Lung (tissue), 10 donors: ENCODE measurements around the gene SMIM34. TPM values are rescaled to one million over a fixed set of nuclear protein-coding genes. Genes with fewer than 3 reads are reported as not detected.
"Not testable (repeated sequence)": the region's sequence is repeated elsewhere in the genome, so short reads cannot be mapped to it uniquely, and the experiment has no call there.

Experiments
- ATAC-seq: fragments of 200-7000 bp; cut with Tn5 transposase; one replicate; pipeline ENCODE4 v1.9.1; 2020; ENCODE audit warnings: moderate number of reproducible peaks; ENCODE audit not compliant: insufficient read depth, low FRiP score
- DNase-seq, 3 donors: peaks; one replicate each; pipeline ENCODE4 v3.0.0-alpha.2; 2013 to 2017
- H3K27ac ChIP-seq, 2 donors: one replicate each; pipeline ENCODE4 v1.5.1; 2013; ENCODE audit warnings: mild to moderate bottlenecking in 2 of 2, moderate library complexity in 2 of 2, control low read depth in 1 of 2, inconsistent platforms in 1 of 2, low read depth in 1 of 2, low read length in 1 of 2
- H3K27me3 ChIP-seq, 3 donors: one replicate each; pipeline ENCODE4 v1.5.1; 2013; ENCODE audit warnings: low read length in 2 of 3; ENCODE audit not compliant: control insufficient read depth in 3 of 3, insufficient read depth in 3 of 3
- H3K36me3 ChIP-seq, 4 donors: one replicate each; pipeline ENCODE4 v1.5.1; 2013; ENCODE audit warnings: low read length in 4 of 4, mild to moderate bottlenecking in 1 of 4, moderate library complexity in 1 of 4; ENCODE audit not compliant: control insufficient read depth in 4 of 4, insufficient read depth in 4 of 4
- H3K4me1 ChIP-seq, 5 donors: one replicate each; pipeline ENCODE4 v1.5.1; 2013; ENCODE audit warnings: low read length in 5 of 5, mild to moderate bottlenecking in 2 of 5, moderate library complexity in 1 of 5; ENCODE audit not compliant: control insufficient read depth in 5 of 5, insufficient read depth in 5 of 5
- H3K4me3 ChIP-seq: one replicate; pipeline ENCODE4 v1.5.1; 2013; ENCODE audit warnings: mild to moderate bottlenecking, control low read depth, moderate library complexity
- H3K9ac ChIP-seq, 2 donors: one replicate each; pipeline ENCODE4 v1.5.1; 2013; ENCODE audit warnings: low read length in 2 of 2, control low read depth in 1 of 2; ENCODE audit not compliant: insufficient read depth in 1 of 2
- H3K9me3 ChIP-seq, 4 donors: one replicate each; pipeline ENCODE4 v1.5.1; 2013; ENCODE audit warnings: low read length in 3 of 4, mild to moderate bottlenecking in 1 of 4, moderate library complexity in 1 of 4; ENCODE audit not compliant: control insufficient read depth in 4 of 4, insufficient read depth in 3 of 4
- WGBS, 2 donors: extraction: QIAGEN DNeasy Blood & Tissue Kit; methylation state at CpG; one replicate each; pipeline ENCODE4 v1.1.7; 2013; 5-methylcytosine and 5-hydroxymethylcytosine counted together
- polyA plus RNA-seq, 2 donors: library from polyadenylated mRNA; stranded (reverse); fragments of 200-250 nt; gene quantifications; one replicate each; pipeline ENCODE4 v1.2.1, GENCODE V29; 2013
- total RNA-seq, 2 donors: library from RNA; depleted of rRNA in 1 of 2; stranded (reverse); fragments of >200 nt in 1 of 2; gene quantifications; one replicate each; pipeline ENCODE4 v1.2.1, GENCODE V29; 2014 to 2021
- donor health status: Bipolar disorder and iron deficiency.
- donor health status: healthy.
- donor health status: DM: yes; HTN: yes; CAD: no.

SMIM34 gene
- total and polyA plus RNA-seq, 4 donors = 0.49 to 1.3 (median 0.53) TPM

GRCh38 chr21:34429710-34430109 lies 6.0 kb upstream of the SMIM34 start:
- DNase-seq, H3K9me3 ChIP-seq, ATAC-seq, H3K9ac ChIP-seq, H3K27me3 ChIP-seq, H3K4me1 ChIP-seq, H3K27ac ChIP-seq, H3K4me3 ChIP-seq, H3K36me3 ChIP-seq: not testable (repeated sequence)
- no CpG with 5 or more reads among the region's 5 CpGs for WGBS, 2 donors

DNA sequence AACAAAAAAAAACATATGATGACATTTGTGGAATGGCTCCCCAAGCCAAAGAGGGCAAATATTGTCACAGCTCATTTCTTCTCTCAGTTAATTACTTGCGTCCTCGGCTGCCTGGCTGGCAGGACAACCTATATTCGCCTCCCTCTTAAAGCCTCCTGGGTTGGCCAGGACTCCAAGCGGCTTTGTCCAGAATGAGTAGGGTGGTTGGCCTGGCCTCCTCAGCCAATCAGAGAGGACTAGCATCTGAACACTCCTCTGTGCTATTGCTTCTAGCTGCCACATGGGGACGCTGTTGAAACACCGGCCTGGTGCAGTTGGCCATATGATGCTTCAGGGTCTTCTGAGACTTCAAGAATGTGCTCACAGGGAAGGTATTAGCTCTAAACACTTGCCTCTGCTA lies 4.7 kb upstream of the SMIM34 start:
- whole genome bisulfite sequencing, 2 donors = no CpG with 5 or more reads among the region's 6 CpGs
- not testable (repeated sequence) for H3K36me3 ChIP-seq, H3K27ac ChIP-seq, H3K9ac ChIP-seq, H3K4me3 ChIP-seq, H3K4me1 ChIP-seq, ATAC-seq, H3K9me3 ChIP-seq, DNase-seq, H3K27me3 ChIP-seq

DNA sequence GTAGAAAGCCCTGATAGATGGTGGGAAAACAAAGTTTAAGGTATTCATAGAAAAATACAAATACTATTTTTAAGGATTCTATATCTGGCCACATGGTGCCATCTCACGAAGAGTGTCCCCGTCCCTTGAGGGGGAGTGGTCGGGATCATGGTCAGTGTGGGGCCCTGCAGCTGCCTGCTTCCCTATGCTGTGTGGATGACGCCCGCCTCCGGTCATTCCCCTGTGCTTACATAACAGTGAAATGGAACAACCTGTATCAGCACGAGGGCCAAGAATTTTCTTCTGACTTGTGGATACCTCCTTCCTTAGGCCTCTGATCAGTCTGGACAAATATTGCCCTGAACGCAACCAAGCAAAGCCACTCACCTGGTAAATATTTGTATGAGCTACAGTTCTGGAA lies 3.6 kb upstream of the SMIM34 start:
- not testable (repeated sequence) for DNase-seq, H3K27me3 ChIP-seq, H3K4me1 ChIP-seq, H3K9me3 ChIP-seq, H3K4me3 ChIP-seq, H3K36me3 ChIP-seq, ATAC-seq, H3K27ac ChIP-seq, H3K9ac ChIP-seq
- WGBS, 2 donors = no CpG with 5 or more reads among the region's 8 CpGs

GRCh38 chr21:34417448-34418077 lies 6.2 kb downstream of the SMIM34 start:
- not testable (repeated sequence) for DNase-seq, ATAC-seq, H3K27me3 ChIP-seq, H3K4me3 ChIP-seq, H3K9ac ChIP-seq, H3K36me3 ChIP-seq, H3K9me3 ChIP-seq, H3K4me1 ChIP-seq, H3K27ac ChIP-seq
- no CpG with 5 or more reads among the region's 5 CpGs for WGBS, 2 donors

DNA sequence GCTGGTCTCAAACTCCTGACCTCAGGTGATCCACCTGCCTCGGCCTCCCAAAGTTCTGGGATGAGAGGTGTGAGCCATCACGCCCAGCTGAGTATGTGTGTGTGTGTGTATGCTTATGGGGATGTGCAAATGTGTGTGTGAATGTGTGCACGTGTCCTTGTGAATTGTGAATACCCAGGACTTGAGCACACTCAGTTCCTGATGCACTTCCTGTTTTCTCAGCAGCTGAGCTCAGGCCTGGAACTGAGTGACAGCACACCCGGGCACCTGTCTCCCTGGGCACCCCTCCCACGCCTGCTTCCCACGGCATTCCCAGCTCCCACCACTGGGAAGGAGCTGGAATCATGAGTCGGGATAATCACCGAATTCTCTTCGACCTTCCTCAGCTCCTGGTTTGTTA lies 16.5 kb downstream of the SMIM34 start:
- no CpG with 5 or more reads among the region's 9 CpGs for WGBS, 2 donors

GRCh38 chr21:34406676-34407075 lies 17.1 kb downstream of the SMIM34 start:
- not testable (repeated sequence) for H3K27ac ChIP-seq, H3K4me1 ChIP-seq, H3K4me3 ChIP-seq, ATAC-seq, H3K36me3 ChIP-seq, H3K9ac ChIP-seq, H3K9me3 ChIP-seq, DNase-seq, H3K27me3 ChIP-seq
- WGBS, 2 donors = no CpG with 5 or more reads among the region's 2 CpGs

More for the DNA sequence above, 16.5 kb downstream of the SMIM34 start:
- not testable (repeated sequence) for H3K9me3 ChIP-seq, H3K9ac ChIP-seq, DNase-seq, H3K27me3 ChIP-seq, H3K4me1 ChIP-seq, H3K36me3 ChIP-seq, ATAC-seq, H3K27ac ChIP-seq, H3K4me3 ChIP-seq

DNA sequence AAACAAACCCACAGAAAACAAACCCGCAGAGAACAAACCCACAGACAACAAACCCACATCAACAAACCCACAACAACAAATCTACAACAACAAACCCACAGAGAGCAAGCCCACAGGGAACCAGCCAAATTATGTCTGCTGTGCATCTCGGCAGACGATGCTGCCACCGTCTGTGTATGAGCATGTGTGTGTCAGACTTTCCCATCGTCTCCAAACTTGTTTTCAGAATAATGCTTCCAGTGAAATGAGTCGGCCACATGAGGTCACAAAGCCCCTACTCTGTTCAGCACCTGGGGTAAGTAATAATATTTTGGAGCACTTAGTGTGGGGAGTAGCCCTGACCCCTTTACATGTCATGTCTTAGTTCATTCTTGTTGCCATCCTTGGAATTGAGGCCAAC lies 17.6 kb downstream of the SMIM34 start:
- not testable (repeated sequence) for H3K27ac ChIP-seq, H3K9me3 ChIP-seq, H3K4me1 ChIP-seq, H3K36me3 ChIP-seq, ATAC-seq, H3K4me3 ChIP-seq, H3K27me3 ChIP-seq, H3K9ac ChIP-seq, DNase-seq
- no CpG with 5 or more reads among the region's 6 CpGs for WGBS, 2 donors

DNA sequence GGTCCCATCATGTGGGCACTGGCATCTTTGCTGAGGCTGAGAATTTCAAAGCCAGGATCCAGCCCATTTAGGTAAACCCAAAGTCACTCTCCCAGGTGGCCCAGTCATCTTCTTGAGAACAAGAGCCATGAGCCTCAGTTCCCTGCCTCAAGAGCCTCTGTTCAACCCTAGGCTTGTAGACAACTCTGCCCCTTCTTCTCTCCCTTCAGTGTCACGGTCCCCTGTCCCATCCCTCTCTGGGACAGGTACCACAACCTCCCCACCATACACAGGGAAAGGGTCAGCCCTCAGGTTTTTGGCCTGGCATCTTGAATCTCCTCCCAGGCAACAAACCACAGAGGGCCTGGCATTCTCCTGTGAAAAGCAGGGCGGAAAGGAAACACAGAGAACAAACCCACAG lies 18.1 kb downstream of the SMIM34 start:
- H3K9me3 ChIP-seq, H3K27ac ChIP-seq, DNase-seq, ATAC-seq, H3K4me1 ChIP-seq, H3K36me3 ChIP-seq, H3K27me3 ChIP-seq, H3K4me3 ChIP-seq, H3K9ac ChIP-seq: not testable (repeated sequence)
- no CpG with 5 or more reads among the region's 2 CpGs for WGBS, 2 donors
